Measurements from ENCODE around the gene DTNA. TPM values are rescaled to one million over a fixed set of nuclear protein-coding genes. Genes with fewer than 3 reads are reported as not detected.
"Not testable (repeated sequence)": the region's sequence is repeated elsewhere in the genome, so short reads cannot be mapped to it uniquely, and the experiment has no call there.

The DTNA gene
- polyA plus RNA-seq, 1 donor from 2014 or later: not detected

DNA sequence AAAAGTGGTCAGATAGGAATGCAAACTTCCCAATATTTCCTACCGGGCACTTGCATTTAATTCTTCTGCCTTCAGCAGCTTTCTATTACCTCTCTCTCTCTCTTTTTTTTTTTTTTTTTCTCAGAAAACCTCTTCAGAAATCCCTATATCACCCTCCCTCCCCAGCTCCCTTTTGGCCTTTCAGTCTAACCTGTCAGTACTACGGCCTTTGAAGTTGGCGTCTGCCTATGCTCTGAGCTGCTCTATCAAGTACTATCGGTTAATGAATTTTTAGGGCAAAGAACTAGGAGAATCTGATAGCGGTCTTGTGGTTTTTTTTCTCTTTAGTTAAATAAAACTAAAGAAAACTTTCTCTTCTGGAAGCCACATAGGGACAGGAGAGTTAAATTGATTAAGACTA lies 208.8 kb downstream of the DTNA start:
- peaks cover 12% of the 10 kb centered on the region for H3K27me3 Mint-ChIP-seq
- H3K36me3 Mint-ChIP-seq: peaks cover 2% of the 10 kb centered on the region
- no peak overlapping the region for H3K27ac Mint-ChIP-seq
- peaks cover 0 to 2% (median 0%) of the 10 kb centered on the region in 3 donors for H3K9me3 Mint-ChIP-seq
- H3K4me1 Mint-ChIP-seq: peaks cover 0 to 3% (median 0%) of the 10 kb centered on the region in 3 donors
- H3K4me3 Mint-ChIP-seq: no peak overlapping the region

DNA sequence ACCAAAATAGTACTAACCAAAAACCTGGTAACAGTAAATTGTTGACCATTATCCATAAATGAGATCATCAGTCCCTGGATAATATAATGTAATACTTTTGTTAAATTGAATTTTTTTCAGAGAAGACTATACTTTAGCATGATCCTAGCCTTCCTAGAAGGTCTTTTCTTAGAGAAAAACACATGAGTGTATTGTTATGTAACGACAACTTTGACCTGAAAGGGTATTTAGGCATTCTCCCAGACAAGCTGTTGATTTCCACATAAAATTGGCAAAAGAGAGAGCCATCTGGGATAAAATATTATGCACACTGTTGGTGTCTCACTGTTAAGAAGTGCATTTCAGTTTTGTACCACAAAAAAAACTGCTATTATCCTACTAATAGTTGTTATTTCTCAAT lies 211.1 kb downstream of the DTNA start:
- peaks cover 10% of the 10 kb centered on the region for H3K27me3 Mint-ChIP-seq
- H3K4me1 Mint-ChIP-seq: peaks cover 0 to 3% (median 0%) of the 10 kb centered on the region in 3 donors
- no peak overlapping the region for H3K4me3 Mint-ChIP-seq

DNA sequence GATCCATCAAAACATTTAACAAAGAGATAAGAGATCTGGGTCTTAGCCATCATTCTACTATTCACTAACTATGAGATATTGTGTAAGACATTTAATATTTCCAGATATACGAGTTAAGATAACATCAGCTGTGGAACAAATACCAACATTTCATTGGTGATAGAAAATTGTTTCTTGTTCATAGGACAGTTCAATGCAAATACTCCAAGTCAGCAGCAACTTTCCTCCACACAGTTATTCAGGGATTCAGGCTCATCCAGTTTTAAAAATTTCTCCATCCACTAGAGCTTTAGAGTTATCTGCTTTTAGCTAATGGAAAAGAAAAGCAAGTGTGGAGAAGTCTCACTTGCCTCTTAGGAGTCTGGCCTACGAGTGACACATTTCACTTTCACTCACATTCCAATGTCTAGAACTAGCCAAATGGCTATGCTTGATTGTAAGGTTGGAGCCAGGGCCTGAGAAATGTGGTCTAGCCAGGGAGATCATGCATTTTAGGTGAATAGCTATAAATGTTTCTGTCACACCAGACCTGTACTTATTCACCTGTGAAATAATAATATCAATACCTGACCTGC lies 211.8 kb downstream of the DTNA start:
- peaks cover 10% of the 10 kb centered on the region for H3K27me3 Mint-ChIP-seq
- H3K27ac Mint-ChIP-seq: no peak overlapping the region
- peaks cover 0 to 3% (median 0%) of the 10 kb centered on the region in 3 donors for H3K4me1 Mint-ChIP-seq
- peaks cover 4% of the 10 kb centered on the region for H3K36me3 Mint-ChIP-seq
- H3K4me3 Mint-ChIP-seq: no peak overlapping the region
- peaks cover 0 to 2% (median 0%) of the 10 kb centered on the region in 3 donors for H3K9me3 Mint-ChIP-seq

More for the DNA sequence above, 211.1 kb downstream of the DTNA start:
- Mint-ChIP-seq H3K9me3 (peaks cover 0 to 2% (median 0%) of the 10 kb centered on the region in 3 donors), H3K27ac (no peak overlapping the region), H3K36me3 (peaks cover 4% of the 10 kb centered on the region)

DNA sequence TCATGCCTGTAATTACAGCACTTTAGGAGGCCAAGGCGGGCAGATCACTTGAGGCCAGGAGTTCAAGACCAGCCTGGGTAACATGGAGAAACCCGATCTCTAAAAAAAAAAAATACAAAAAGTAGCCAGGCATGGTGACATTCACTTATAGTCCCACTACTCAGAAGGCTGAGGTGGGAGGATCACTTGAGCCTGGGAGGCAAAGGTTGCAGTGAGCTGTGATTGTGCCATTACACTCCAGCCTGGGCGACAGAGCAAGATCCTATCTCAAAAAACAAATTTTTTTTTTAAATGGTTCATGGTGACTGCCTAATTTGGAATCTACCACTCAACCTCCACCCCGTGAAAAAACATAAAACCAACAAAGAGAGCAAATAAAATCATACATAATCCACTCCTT lies 212.5 kb downstream of the DTNA start:
- H3K27ac Mint-ChIP-seq, H3K27me3 Mint-ChIP-seq, H3K9me3 Mint-ChIP-seq, H3K4me3 Mint-ChIP-seq, H3K4me1 Mint-ChIP-seq, H3K36me3 Mint-ChIP-seq: not testable (repeated sequence)

DNA sequence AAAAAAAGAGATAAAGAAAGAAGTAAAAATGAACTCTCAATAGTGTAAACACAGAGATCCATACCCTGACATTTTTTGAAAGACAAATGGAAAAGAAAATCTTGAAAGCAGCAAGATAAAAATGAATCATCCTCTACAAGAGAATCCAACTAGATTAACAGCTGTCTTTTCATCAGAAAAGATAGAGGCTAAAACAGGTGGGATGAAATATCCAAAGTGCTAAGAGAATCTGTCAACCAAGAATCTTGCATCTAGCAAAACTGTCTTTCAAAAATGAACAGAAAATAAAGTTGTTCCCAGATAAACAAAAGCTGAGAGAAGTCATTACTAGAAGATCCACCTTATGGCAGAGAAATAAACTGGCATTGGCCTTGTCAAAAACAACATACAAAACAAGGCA lies 213.8 kb downstream of the DTNA start:
- H3K27ac Mint-ChIP-seq: no peak overlapping the region
- H3K9me3 Mint-ChIP-seq: peaks cover 0 to 2% (median 0%) of the 10 kb centered on the region in 3 donors
- peaks cover 0 to 3% (median 0%) of the 10 kb centered on the region in 3 donors for H3K4me1 Mint-ChIP-seq
- no peak overlapping the region for H3K4me3 Mint-ChIP-seq
- peaks cover 10% of the 10 kb centered on the region for H3K27me3 Mint-ChIP-seq
- H3K36me3 Mint-ChIP-seq: peaks cover 4% of the 10 kb centered on the region

DNA sequence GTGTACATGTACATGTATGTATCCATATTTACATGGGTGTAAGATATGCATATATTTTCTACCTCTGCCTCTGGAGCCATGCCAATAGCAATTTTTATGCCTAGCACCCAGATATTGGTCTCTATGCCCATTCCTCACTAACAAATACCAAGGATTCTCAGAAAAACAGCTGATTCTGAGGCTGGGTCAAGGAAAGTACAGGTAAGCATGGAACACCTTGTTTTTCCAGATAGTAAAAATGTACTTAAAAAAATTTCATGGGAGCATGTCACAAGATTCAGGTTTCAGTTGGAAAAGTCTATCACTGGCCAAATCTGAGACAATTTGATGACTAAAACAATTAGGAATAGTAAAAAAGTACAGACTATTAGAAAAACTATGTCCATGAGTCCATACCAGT lies 216.6 kb downstream of the DTNA start:
- no peak overlapping the region for H3K4me3 Mint-ChIP-seq
- peaks cover 0 to 2% (median 0%) of the 10 kb centered on the region in 3 donors for H3K9me3 Mint-ChIP-seq
- H3K4me1 Mint-ChIP-seq: peaks cover 0 to 3% (median 0%) of the 10 kb centered on the region in 3 donors
- H3K27me3 Mint-ChIP-seq: peaks cover 8% of the 10 kb centered on the region
- peaks cover 4% of the 10 kb centered on the region for H3K36me3 Mint-ChIP-seq
- no peak overlapping the region for H3K27ac Mint-ChIP-seq

DNA sequence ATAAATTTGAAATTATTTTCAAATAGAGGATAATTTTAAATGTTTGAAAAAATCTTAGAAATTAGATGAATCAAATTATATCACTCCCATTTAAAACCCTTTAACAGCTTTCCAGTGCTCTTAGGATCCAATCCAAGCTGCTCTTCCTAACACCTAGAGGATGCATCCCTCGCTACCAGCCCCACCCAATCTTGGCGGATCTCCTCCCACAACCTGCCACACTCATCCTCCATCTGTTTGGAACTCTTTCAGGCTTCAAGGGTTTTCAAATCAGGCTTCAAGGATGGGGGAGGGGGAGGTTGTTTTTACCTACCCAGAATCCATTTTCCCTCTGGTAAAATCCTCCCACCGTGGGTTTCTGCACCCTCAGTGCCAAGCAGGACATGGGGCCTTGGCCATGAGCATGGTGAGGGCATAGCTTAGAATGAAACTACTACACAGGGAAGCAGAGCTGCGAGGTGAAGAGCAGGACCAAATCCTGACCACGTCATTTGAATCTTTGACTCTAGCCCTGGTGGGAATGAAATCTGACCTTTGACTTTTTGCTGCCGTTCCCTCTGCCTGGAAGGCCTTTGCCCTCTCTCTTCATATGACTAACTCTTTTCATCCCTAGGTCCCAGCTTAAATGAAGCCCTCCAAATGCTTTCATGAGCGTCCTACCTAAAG lies 218.1 kb downstream of the DTNA start:
- no peaks in the 10 kb centered on the region for H3K4me1 Mint-ChIP-seq
- no peak overlapping the region for H3K27ac Mint-ChIP-seq

DNA sequence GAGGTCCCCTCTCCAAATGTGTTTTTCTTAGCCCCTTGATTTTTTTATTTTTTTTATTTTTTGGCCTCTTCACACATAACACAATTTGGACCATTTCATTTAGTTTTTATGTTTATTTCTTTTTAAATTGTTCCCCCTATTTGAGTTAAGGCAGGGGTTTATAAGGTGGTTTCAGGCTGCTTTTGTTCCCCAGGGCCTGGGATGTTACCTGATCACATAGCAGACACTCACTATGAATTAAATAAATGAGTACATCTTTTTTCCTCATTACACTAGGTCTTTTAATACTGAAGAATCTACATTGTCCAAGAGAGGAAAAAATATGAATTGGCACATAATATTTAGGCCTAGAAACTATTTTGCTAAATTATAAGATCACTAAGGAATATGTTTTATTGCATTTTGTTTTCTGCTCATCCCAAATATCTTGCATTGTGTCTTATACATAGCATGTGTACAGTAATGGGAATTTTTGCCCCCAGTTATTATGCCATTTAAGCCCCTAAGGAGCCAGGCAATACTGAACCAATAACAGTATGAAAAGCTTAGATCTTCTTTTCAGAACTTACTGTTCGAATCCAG lies 218.7 kb downstream of the DTNA start:
- H3K27me3 Mint-ChIP-seq: no peaks in the 10 kb centered on the region
- no peak overlapping the region for H3K27ac Mint-ChIP-seq
- H3K36me3 Mint-ChIP-seq: peaks cover 1% of the 10 kb centered on the region
- H3K4me1 Mint-ChIP-seq: no peaks in the 10 kb centered on the region
- no peak overlapping the region for H3K4me3 Mint-ChIP-seq
- no peaks in the 10 kb centered on the region for H3K9me3 Mint-ChIP-seq

More for the DNA sequence above, 218.1 kb downstream of the DTNA start:
- peaks cover 4% of the 10 kb centered on the region for H3K27me3 Mint-ChIP-seq
- no peak overlapping the region for H3K4me3 Mint-ChIP-seq
- peaks cover 1% of the 10 kb centered on the region for H3K36me3 Mint-ChIP-seq
- no peaks in the 10 kb centered on the region for H3K9me3 Mint-ChIP-seq

DNA sequence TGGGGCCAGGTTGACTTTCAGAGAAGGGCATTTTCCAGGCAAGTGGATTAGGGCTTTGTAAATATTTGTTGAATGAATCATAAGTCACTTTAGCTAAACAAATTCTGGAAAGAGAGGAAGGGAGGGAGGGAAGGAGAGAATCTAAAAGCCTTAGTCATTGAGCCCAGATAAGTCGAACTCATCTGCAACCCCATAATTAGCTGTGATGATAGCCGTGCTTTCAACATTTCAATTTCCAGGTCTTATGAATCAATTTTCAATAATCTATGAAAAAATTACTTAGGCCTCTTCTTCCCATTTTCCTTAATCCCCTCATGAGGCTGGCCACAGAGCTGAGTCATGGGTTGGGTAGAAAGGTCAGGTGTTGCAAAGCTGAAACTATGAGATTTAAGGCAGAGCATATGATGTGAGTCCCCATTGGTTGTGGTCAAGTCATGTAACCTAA lies 219.3 kb downstream of the DTNA start:
- H3K36me3 Mint-ChIP-seq: peaks cover 1% of the 10 kb centered on the region
- H3K9me3 Mint-ChIP-seq: no peaks in the 10 kb centered on the region
- H3K27ac Mint-ChIP-seq: no peak overlapping the region
- H3K4me1 Mint-ChIP-seq: no peaks in the 10 kb centered on the region
- no peak overlapping the region for H3K4me3 Mint-ChIP-seq
- H3K27me3 Mint-ChIP-seq: no peaks in the 10 kb centered on the region

DNA sequence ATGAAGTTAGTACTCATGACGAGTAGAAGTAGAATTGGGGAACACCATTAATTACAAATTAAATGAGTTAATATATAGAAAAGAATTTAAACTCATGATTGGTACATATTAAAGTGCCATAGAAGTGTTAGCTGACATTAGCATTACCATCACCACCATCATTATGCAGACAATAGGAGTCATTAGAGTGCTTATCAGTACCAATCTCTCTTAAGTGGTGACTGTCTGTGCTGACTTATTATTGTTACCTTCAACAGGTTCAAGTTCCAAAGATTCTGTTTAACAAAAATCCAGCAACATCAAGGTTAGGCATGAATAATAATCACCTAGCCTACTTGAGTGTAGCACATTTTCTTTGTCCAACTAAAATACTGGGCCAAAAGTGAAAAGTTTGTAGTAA lies 222.3 kb downstream of the DTNA start:
- Mint-ChIP-seq H3K36me3 (no peaks in the 10 kb centered on the region), H3K27me3 (peaks cover 1% of the 10 kb centered on the region)

DNA sequence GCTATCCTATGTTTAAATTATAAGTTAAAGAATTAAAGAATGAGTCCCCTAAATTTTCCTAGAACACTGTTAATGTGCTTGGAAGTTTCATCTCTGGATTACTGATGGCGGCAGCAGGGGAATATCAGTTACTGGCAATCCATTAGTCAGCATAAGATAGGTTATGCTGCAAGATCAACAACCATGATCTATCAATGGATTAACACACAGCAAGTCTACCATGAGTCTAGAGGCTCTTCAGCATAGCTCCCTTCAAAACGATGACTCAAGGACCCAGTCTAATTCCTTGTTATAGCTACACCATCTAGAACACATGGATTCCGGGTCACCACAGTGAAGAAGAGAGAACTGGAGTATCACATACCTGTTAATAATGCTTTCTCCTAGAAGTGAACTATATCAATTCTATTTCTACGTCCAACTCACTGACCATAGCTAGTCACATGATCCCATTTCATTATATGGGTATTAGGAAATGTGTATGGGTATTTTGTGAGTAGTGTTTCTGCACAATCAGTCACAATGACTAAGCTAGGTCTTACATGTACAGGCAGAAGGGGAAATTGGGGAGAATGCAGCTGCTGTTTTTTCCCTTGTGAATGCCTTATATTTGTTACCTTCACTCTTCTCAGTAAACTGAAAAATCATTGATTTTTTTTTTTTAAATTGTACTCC lies 222.8 kb downstream of the DTNA start:
- H3K27ac Mint-ChIP-seq: no peak overlapping the region
- peaks cover 0 to 2% (median 0%) of the 10 kb centered on the region in 3 donors for H3K9me3 Mint-ChIP-seq
- peaks cover 1% of the 10 kb centered on the region for H3K27me3 Mint-ChIP-seq
- no peaks in the 10 kb centered on the region for H3K36me3 Mint-ChIP-seq
- no peak overlapping the region for H3K4me3 Mint-ChIP-seq
- H3K4me1 Mint-ChIP-seq: no peaks in the 10 kb centered on the region

More for the DNA sequence above, 222.3 kb downstream of the DTNA start:
- peaks cover 0 to 2% (median 0%) of the 10 kb centered on the region in 3 donors for H3K9me3 Mint-ChIP-seq
- no peak overlapping the region for H3K27ac Mint-ChIP-seq
- H3K4me3 Mint-ChIP-seq: no peak overlapping the region
- H3K4me1 Mint-ChIP-seq: no peaks in the 10 kb centered on the region

DNA sequence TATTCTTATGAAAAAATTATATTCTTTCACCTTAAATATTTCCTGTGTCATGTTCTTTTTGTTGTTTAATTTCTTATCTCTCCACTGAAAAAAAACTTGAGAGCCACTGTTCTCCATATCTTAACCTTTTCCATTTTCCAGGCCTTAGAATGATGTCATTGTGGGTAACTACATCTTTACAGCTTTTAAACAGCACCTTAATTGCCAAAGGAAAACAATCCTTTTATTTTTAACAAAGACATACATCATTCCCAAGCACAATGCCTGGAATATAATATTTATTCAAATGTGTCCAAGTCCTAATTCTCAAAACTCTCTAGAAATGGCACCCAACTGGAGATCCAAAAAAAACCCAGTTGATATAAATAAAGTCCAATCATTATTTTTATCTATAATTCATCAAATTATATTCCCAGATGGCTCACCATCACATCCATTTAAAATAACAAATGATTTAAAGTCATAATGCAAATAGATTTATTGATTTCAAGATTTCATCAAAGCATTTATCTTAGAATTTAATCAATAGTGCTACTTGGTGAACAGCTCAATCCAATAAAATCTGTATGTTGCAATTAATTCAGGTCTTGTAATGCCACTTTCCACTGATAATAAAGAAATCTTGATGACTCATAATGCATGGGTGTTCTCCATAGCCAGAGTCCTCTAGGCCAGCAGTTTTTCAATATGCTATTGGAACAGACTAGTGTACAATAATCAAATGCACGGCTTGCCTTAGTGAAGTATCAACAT lies 224.0 kb downstream of the DTNA start:
- H3K4me3 Mint-ChIP-seq: no peak overlapping the region
- H3K36me3 Mint-ChIP-seq: no peaks in the 10 kb centered on the region
- H3K4me1 Mint-ChIP-seq: no peaks in the 10 kb centered on the region
- peaks cover 1% of the 10 kb centered on the region for H3K27me3 Mint-ChIP-seq
- H3K9me3 Mint-ChIP-seq: peaks cover 0 to 2% (median 0%) of the 10 kb centered on the region in 3 donors
- no peak overlapping the region for H3K27ac Mint-ChIP-seq

DNA sequence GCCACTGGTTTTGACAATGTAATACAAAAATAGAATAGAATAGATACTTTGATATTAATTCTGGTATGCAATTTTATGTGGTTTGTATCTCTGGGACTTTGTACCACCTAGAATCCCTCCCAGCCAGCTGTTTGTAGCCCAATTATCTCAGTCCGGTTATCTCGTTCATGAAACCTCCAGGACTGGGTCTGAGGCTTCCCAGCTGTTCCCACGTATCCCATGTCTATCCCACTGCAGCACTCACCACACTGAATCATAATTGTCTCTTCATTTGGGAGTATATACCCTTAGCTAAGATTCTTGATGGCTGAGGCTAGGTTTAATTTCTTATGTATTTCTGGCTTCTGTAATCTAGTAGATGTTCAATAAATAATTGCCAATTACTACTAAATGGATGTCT lies 226.7 kb downstream of the DTNA start:
- peaks cover 1% of the 10 kb centered on the region for H3K27me3 Mint-ChIP-seq

DNA sequence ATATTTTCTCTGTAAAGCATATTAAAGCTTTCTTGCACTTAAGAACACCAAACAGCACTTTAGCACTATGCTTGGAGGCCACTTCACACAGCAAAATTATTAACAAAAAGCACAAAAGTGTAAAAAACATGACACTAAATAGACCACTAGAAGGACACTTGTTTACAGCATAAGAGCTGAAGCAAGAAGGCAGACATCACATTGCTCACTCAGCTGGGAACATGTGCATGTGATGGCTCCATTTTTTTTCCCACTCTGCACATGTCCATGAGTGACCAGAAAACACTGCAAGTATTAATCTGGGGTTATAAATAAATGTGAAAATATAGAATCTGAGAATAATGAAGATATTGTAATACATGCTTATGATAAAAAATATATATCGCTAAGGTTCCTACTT lies 228.0 kb downstream of the DTNA start:
- Mint-ChIP-seq H3K27me3 (peaks cover 1% of the 10 kb centered on the region), H3K4me1 (no peaks in the 10 kb centered on the region)

More for the DNA sequence above, 226.7 kb downstream of the DTNA start:
- Mint-ChIP-seq H3K27ac (no peak overlapping the region), H3K36me3 (peaks cover 3% of the 10 kb centered on the region), H3K9me3 (peaks cover 0 to 2% (median 0%) of the 10 kb centered on the region in 3 donors), H3K4me3 (no peak overlapping the region), H3K4me1 (no peaks in the 10 kb centered on the region)

More for the DNA sequence above, 228.0 kb downstream of the DTNA start:
- Mint-ChIP-seq H3K36me3 (peaks cover 6% of the 10 kb centered on the region), H3K4me3 (no peak overlapping the region), H3K27ac (no peak overlapping the region), H3K9me3 (peaks cover 0 to 2% (median 0%) of the 10 kb centered on the region in 3 donors)
